B cell (primary cell): Measurements from ENCODE around the gene CSNK1E. TPM values are rescaled to one million over a fixed set of nuclear protein-coding genes. Genes with fewer than 3 reads are reported as not detected.
"Not testable (repeated sequence)": the region's sequence is repeated elsewhere in the genome, so short reads cannot be mapped to it uniquely, and the experiment has no call there.

ENCODE experiments used
- ATAC-seq: fragments of 200-7000 bp; cut with Tn5 transposase; one replicate; pipeline ENCODE4 v1.10.0; 2021; ENCODE audit warnings: low read depth, mild to moderate bottlenecking, moderate number of reproducible peaks, moderate library complexity
- CTCF ChIA-PET: fragments of 350-600 bp; sonication (Branson Sonifier 250); formaldehyde crosslinking; loops from one replicate; lab custom pipeline; 2021; ENCODE audit warnings: antibody characterized with exemption, inconsistent platforms; lab: Charles Lee
- POLR2A ChIA-PET: fragments of 350-600 bp; sonication (Branson Sonifier 250); formaldehyde crosslinking; loops from one replicate; lab custom pipeline; 2021; ENCODE audit warnings: antibody characterized with exemption; lab: Charles Lee
- DNase-seq: peaks from one replicate; pipeline ENCODE4 v3.0.0; 2013
- H2AFZ ChIP-seq: 2 replicates; pipeline ENCODE4 v1.6.1; 2012; ENCODE audit warnings: mild to moderate bottlenecking, low read depth, low read length; ENCODE audit not compliant: insufficient read depth, poor library complexity, severe bottlenecking
- H3K27ac ChIP-seq, 2 donors: 1 replicate in 1 of 2; 2 replicates in 1 of 2; pipeline ENCODE4 v1.5.1; 2012 to 2013; ENCODE audit warnings: low read length in 2 of 2, mild to moderate bottlenecking in 2 of 2, moderate library complexity in 1 of 2
- H3K27me3 ChIP-seq, 4 experiments: fragments of 200-600 bp in 1 of 4; sonication (generic) in 1 of 4; replicated peaks in 1 of 4; 1 replicate in 2 of 4; 2 replicates in 2 of 4; pipeline versions ENCODE4 v1.6.1 to v1.7.0; 2013 to 2016; ENCODE audit warnings: low read length in 3 of 4, mild to moderate bottlenecking in 2 of 4, mixed read lengths in 1 of 4, moderate library complexity in 1 of 4; ENCODE audit not compliant: insufficient read depth in 4 of 4, control insufficient read depth in 3 of 4; ENCODE audit errors: control extremely low read depth in 1 of 4
- H3K36me3 ChIP-seq, 2 experiments: replicated peaks in 1 of 2; 1 replicate in 1 of 2; 2 replicates in 1 of 2; pipeline versions ENCODE4 v1.6.1 to v1.7.1; 2013; ENCODE audit warnings: low read length in 1 of 2; ENCODE audit not compliant: insufficient read depth in 2 of 2, control insufficient read depth in 1 of 2; ENCODE audit errors: control extremely low read depth in 1 of 2, extremely low read depth in 1 of 2
- H3K4me1 ChIP-seq, 2 donors: fragments of 200-600 bp in 1 of 2; sonication (generic) in 1 of 2; 1 replicate in 1 of 2; 2 replicates in 1 of 2; pipeline versions ENCODE4 v1.5.1 to v1.6.1; 2013 to 2017; ENCODE audit warnings: low read length in 2 of 2; ENCODE audit not compliant: control insufficient read depth in 2 of 2, insufficient read depth in 2 of 2
- H3K4me2 ChIP-seq: replicated peaks from 2 replicates; pipeline ENCODE3; 2012; ENCODE audit warnings: mild to moderate bottlenecking, low read depth, low read length; ENCODE audit not compliant: poor library complexity, severe bottlenecking
- H3K4me3 ChIP-seq, 5 experiments: fragments of 200-600 bp in 1 of 5; sonication (generic) in 1 of 5; 1 replicate in 3 of 5; 2 replicates in 2 of 5; pipeline versions ENCODE4 v1.5.1 to v1.7.0; 2011 to 2016; ENCODE audit warnings: low read length in 4 of 5, mild to moderate bottlenecking in 4 of 5, low read depth in 2 of 5, control low read depth in 1 of 5, moderate library complexity in 1 of 5; ENCODE audit not compliant: insufficient read depth in 1 of 5; ENCODE audit errors: control extremely low read depth in 1 of 5, extremely low read depth in 1 of 5
- H3K79me2 ChIP-seq: fragments of 200-600 bp; sonication (generic); one replicate; pipeline ENCODE4 v1.6.0; 2016; ENCODE audit warnings: low read length; ENCODE audit not compliant: control insufficient read depth, insufficient read depth
- H3K9ac ChIP-seq: fragments of 200-600 bp; sonication (generic); 2 replicates; pipeline ENCODE4 v1.6.1; 2017; ENCODE audit warnings: mild to moderate bottlenecking, low read length, moderate library complexity
- H3K9me3 ChIP-seq, 3 donors: one replicate each; pipeline versions ENCODE4 v1.6.1 to v1.7.1; 2013; ENCODE audit warnings: low read length in 2 of 3; ENCODE audit not compliant: control insufficient read depth in 2 of 3, insufficient read depth in 1 of 3; ENCODE audit errors: control extremely low read depth in 1 of 3
- H4K20me1 ChIP-seq: 2 replicates; pipeline ENCODE4 v1.6.0; 2012; ENCODE audit warnings: mild to moderate bottlenecking, low read length; ENCODE audit not compliant: insufficient read depth, control insufficient read depth, poor library complexity, severe bottlenecking
- H3K27ac Mint-ChIP-seq: one replicate; pipeline ENCODE4 v1.8.0; 2021; ENCODE audit warnings: mixed read lengths
- H3K27me3 Mint-ChIP-seq: one replicate; pipeline ENCODE4 v1.8.0; 2021; ENCODE audit warnings: mixed read lengths
- H3K4me1 Mint-ChIP-seq: one replicate; pipeline ENCODE4 v1.8.0; 2021; ENCODE audit warnings: mixed read lengths
- H3K4me3 Mint-ChIP-seq: one replicate; pipeline ENCODE4 v1.8.0; 2021; ENCODE audit warnings: mixed read lengths
- H3K9me3 Mint-ChIP-seq: one replicate; pipeline ENCODE4 v1.8.0; 2022; ENCODE audit warnings: mixed read lengths; ENCODE audit not compliant: insufficient read depth
- CTCF ChIP-seq: fragments of 200-600 bp; IDR thresholded peaks from one replicate; pipeline ENCODE4 v1.8.0; 2022; ENCODE audit warnings: antibody characterized with exemption, mild to moderate bottlenecking
- EZH2 ChIP-seq: IDR thresholded peaks from 2 replicates; pipeline ENCODE4 v1.6.1; 2012; ENCODE audit warnings: borderline replicate concordance, low read depth, mild to moderate bottlenecking, moderate library complexity, low read length; ENCODE audit not compliant: insufficient read depth, poor library complexity, severe bottlenecking
- WGBS: methylation state at CpG from one replicate; pipeline ENCODE4 v1.1.5; 2013; ENCODE audit warnings: missing lambda C conversion rate; ENCODE audit not compliant: insufficient coverage; 5-methylcytosine and 5-hydroxymethylcytosine counted together
- intact Hi-C: fragments of 100-400 bp; cut with micrococcal nuclease; formaldehyde crosslinking; loops from one replicate; pipeline ENCODE4 v1.10.0; 2022
- polyA plus RNA-seq: library from polyadenylated mRNA; depleted of rRNA; stranded (reverse); fragments of >200 nt; gene quantifications from 2 replicates; pipeline ENCODE4 v1.2.3, GENCODE V29; 2012
- total RNA-seq, 2 donors: library from RNA; stranded (reverse); fragments of 120-200 nt in 1 of 2; gene quantifications; 1 replicate in 1 of 2; 2 replicates in 1 of 2; pipeline versions ENCODE4 v1.2.3 to v1.2.4, GENCODE V29; 2013 to 2022

CSNK1E gene
- total and polyA plus RNA-seq, 2 donors (not counting 1 experiment from before 2014, with no cell fraction given), result 113 to 133 TPM

GRCh38 chr22:38345782-38346181 is 28.5 kb upstream of the CSNK1E start:
- H3K36me3 ChIP-seq, result no peaks in the 10 kb centered on the region
- H3K79me2 ChIP-seq, result no peaks in the 10 kb centered on the region
- H3K4me3 ChIP-seq, result no peak overlapping the region
- peaks cover 0 to 5% (median 0%) of the 10 kb centered on the region in 3 donors for H3K9me3 ChIP-seq
- H3K27ac ChIP-seq, result no peak overlapping the region
- peaks cover 0 to 3% of the 10 kb centered on the region in 2 donors for H3K4me1 ChIP-seq
- no peak overlapping the region for H3K9ac ChIP-seq
- intact Hi-C loops, result no loop called here
- Mint-ChIP-seq H3K27ac (no peak overlapping the region), H3K9me3 (no peaks in the 10 kb centered on the region), H3K4me3 (no peak overlapping the region), H3K27me3 (no peaks in the 10 kb centered on the region), H3K4me1 (peaks cover 21% of the 10 kb centered on the region)
- POLR2A ChIA-PET, result no interaction called here
- TF ChIP-seq EZH2, result no peak
- no peak for TF ChIP-seq CTCF
- CTCF ChIA-PET, result interaction anchor here (1.1 to 6.1 kb wide), 3 partner anchors 40 to 293 kb away, joined by 3 to 27 read pairs (median 3); no protein-coding TSS in a partner anchor
- no peaks in the 10 kb centered on the region for H4K20me1 ChIP-seq
- no peak overlapping the region for H3K4me2 ChIP-seq
- 100% methylated on average over 3 of the region's 6 CpGs for WGBS
- H2AFZ ChIP-seq, result no peak overlapping the region
- ATAC-seq (no peak), DNase-seq (no peak)
- H3K27me3 ChIP-seq, result peaks cover 0 to 3% (median 0%) of the 10 kb centered on the region in 4 experiments

GRCh38 chr22:38339893-38340292 is 22.7 kb upstream of the CSNK1E start:
- ATAC-seq, intact Hi-C loops, H3K79me2 ChIP-seq, H3K36me3 ChIP-seq, H3K9me3 ChIP-seq, H3K9ac ChIP-seq, POLR2A ChIA-PET, H3K4me3 Mint-ChIP-seq, H3K27me3 Mint-ChIP-seq, DNase-seq, H3K4me1 Mint-ChIP-seq, H4K20me1 ChIP-seq, H3K4me2 ChIP-seq, H3K27ac Mint-ChIP-seq, H3K27ac ChIP-seq, H3K4me3 ChIP-seq, H3K9me3 Mint-ChIP-seq, H2AFZ ChIP-seq: not testable (repeated sequence)
- Histone ChIP-seq H3K4me1 (peaks cover 5 to 13% of the 10 kb centered on the region in 2 donors), H3K27me3 (peaks cover 0 to 13% (median 4%) of the 10 kb centered on the region in 4 experiments)
- CTCF ChIA-PET, result interaction anchor here (0.7 to 2.1 kb wide), 2 partner anchors 288 to 919 kb away, joined by 4 to 6 read pairs; no protein-coding TSS in a partner anchor
- WGBS, result 100% methylated on average over 2 of the region's 6 CpGs
